CD4-positive, alpha-beta T cell (primary cell): ENCODE data around the gene C2orf72. TPM values are rescaled to one million over a fixed set of nuclear protein-coding genes. Genes with fewer than 3 reads are reported as not detected.
"Not testable (repeated sequence)": the region's sequence is repeated elsewhere in the genome, so short reads cannot be mapped to it uniquely, and the experiment has no call there.

Source experiments
- ATAC-seq: fragments of 200-7000 bp; cut with Tn5 transposase; one replicate; pipeline ENCODE4 v1.10.0; 2022; ENCODE audit warnings: mild to moderate bottlenecking; ENCODE audit not compliant: poor library complexity
- CTCF ChIA-PET: fragments of 350-600 bp; sonication (Branson Sonifier 250); formaldehyde crosslinking; loops from one replicate; lab custom pipeline; 2021; ENCODE audit warnings: antibody characterized with exemption, inconsistent platforms; lab: Charles Lee
- POLR2A ChIA-PET: fragments of 350-600 bp; sonication (Branson Sonifier 250); formaldehyde crosslinking; loops from one replicate; lab custom pipeline; 2021; ENCODE audit warnings: antibody characterized with exemption, inconsistent platforms; lab: Charles Lee
- DNase-seq, 14 experiments: peaks; one replicate each; pipeline ENCODE4 v3.0.0-alpha.2; 2013 to 2020; ENCODE audit warnings: mixed read lengths in 2 of 14
- H3K27ac ChIP-seq, 2 donors: one replicate each; pipeline versions ENCODE4 v1.5.1 to v1.7.0; 2013; ENCODE audit warnings: low read length in 2 of 2, low read depth in 1 of 2, mild to moderate bottlenecking in 1 of 2
- H3K27me3 ChIP-seq, 2 experiments: 1 replicate in 1 of 2; 2 replicates in 1 of 2; pipeline versions ENCODE4 v1.6.1 to v1.7.0; 2013; ENCODE audit warnings: low read length in 2 of 2, control low read depth in 1 of 2, mild to moderate bottlenecking in 1 of 2, moderate library complexity in 1 of 2; ENCODE audit not compliant: insufficient read depth in 2 of 2, control insufficient read depth in 1 of 2
- H3K36me3 ChIP-seq: one replicate; pipeline ENCODE4 v1.6.1; 2013; ENCODE audit warnings: low read length, control low read depth; ENCODE audit not compliant: insufficient read depth
- H3K4me1 ChIP-seq: one replicate; pipeline ENCODE4 v1.6.1; 2013; ENCODE audit warnings: low read length, control low read depth; ENCODE audit not compliant: insufficient read depth
- H3K4me3 ChIP-seq: one replicate; pipeline ENCODE4 v1.5.1; 2013; ENCODE audit warnings: mild to moderate bottlenecking, low read length, moderate library complexity
- H3K9me3 ChIP-seq, 2 experiments: 1 replicate in 1 of 2; 2 replicates in 1 of 2; pipeline versions ENCODE4 v1.6.1 to v1.7.0; 2013; ENCODE audit warnings: low read length in 2 of 2, mild to moderate bottlenecking in 2 of 2, control low read depth in 1 of 2, moderate library complexity in 1 of 2; ENCODE audit not compliant: control insufficient read depth in 1 of 2, insufficient read depth in 1 of 2
- H3K27ac Mint-ChIP-seq: one replicate; pipeline ENCODE4 v1.8.0; 2020; ENCODE audit warnings: mixed read lengths
- H3K27me3 Mint-ChIP-seq: one replicate; pipeline ENCODE4 v1.8.0; 2021; ENCODE audit warnings: mixed read lengths
- H3K36me3 Mint-ChIP-seq: one replicate; pipeline ENCODE4 v1.8.0; 2021; ENCODE audit warnings: low read depth, mixed read lengths
- H3K4me1 Mint-ChIP-seq: one replicate; pipeline ENCODE4 v1.8.0; 2021; ENCODE audit warnings: low read depth, mixed read lengths
- H3K4me3 Mint-ChIP-seq: one replicate; pipeline ENCODE4 v1.8.0; 2020; ENCODE audit warnings: mild to moderate bottlenecking, mixed read lengths
- H3K9me3 Mint-ChIP-seq: one replicate; pipeline ENCODE4 v1.8.0; 2020; ENCODE audit warnings: mixed read lengths
- CTCF ChIP-seq: fragments of 200-600 bp; IDR thresholded peaks from one replicate; pipeline ENCODE4 v1.8.0; 2022; ENCODE audit warnings: antibody characterized with exemption, mild to moderate bottlenecking
- intact Hi-C, 2 experiments: fragments of 100-400 bp; cut with DNase I in 1 of 2; cut with micrococcal nuclease in 1 of 2; formaldehyde crosslinking; loops; one replicate each; pipeline versions ENCODE4 v1.15.1 to v1.9.0; 2023 to 2025; cut with DNase I, micrococcal nuclease
- total RNA-seq, 174 experiments: library from RNA in 2 of 174; stranded (reverse) in 2 of 174; gene quantifications; one replicate each; pipeline ENCODE4 v1.2.3 and lab custom pipeline; 2021 to 2026

Gene C2orf72
- total RNA-seq, 2 experiments from 2014 or later: not detected

DNA sequence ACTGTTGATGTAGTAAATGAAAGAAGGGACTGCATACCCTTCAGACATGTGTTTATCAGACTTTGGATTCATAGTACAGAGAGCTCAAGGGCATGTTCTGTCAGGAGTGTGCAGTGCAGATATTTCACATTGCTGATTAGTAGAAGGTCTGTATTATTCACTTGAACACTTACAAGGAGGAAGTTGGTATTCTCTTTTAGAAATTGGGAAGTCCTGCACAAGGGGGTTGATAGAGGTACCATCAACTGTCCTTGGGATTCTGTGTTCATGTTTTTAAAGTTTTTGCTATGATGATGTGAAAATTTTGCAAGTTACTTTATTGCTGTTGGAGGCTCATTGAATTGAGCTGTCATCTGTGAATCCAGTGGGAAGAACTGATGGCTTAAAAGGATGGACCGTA, 26.0 kb downstream of the C2orf72 start:
- Histone ChIP-seq H3K9me3 (no peaks in the 10 kb centered on the region), H3K36me3 (peaks cover 58% of the 10 kb centered on the region), H3K4me1 (peaks cover 3% of the 10 kb centered on the region), H3K4me3 (no peak overlapping the region), H3K27me3 (no peaks in the 10 kb centered on the region), H3K27ac (no peak overlapping the region)
- Mint-ChIP-seq H3K27ac (no peak overlapping the region), H3K4me3 (no peak overlapping the region), H3K9me3 (no peaks in the 10 kb centered on the region), H3K36me3 (peaks cover 70% of the 10 kb centered on the region), H3K4me1 (peaks cover 22% of the 10 kb centered on the region), H3K27me3 (no peaks in the 10 kb centered on the region)
- ChIA-PET POLR2A (no interaction called here), CTCF (interaction anchor here (0.8 to 1.2 kb wide), 2 partner anchors 13 to 388 kb away, joined by 3 to 4 read pairs; no protein-coding TSS in a partner anchor)
- TF ChIP-seq CTCF: no peak
- no peak for DNase-seq
- ATAC-seq: no peak
- intact Hi-C loops: no loop called here

- no peaks in the 10 kb centered on the region for H3K9me3 ChIP-seq
- Mint-ChIP-seq H3K4me1 (no peaks in the 10 kb centered on the region), H3K36me3 (peaks cover 87% of the 10 kb centered on the region), H3K9me3 (no peaks in the 10 kb centered on the region), H3K27me3 (no peaks in the 10 kb centered on the region), H3K27ac (no peak overlapping the region), H3K4me3 (no peak overlapping the region)
- TF ChIP-seq CTCF: no peak
- no peak for ATAC-seq
- H3K4me1 ChIP-seq: no peaks in the 10 kb centered on the region
- DNase-seq: no peak
- POLR2A ChIA-PET: no interaction called here
- no peak overlapping the region for H3K27ac ChIP-seq
- H3K27me3 ChIP-seq: no peaks in the 10 kb centered on the region
- no peak overlapping the region for H3K4me3 ChIP-seq
- intact Hi-C loops: no loop called here
- H3K36me3 ChIP-seq: peaks cover 81% of the 10 kb centered on the region
- CTCF ChIA-PET: no interaction called here
Measured at GRCh38 chr2:231065966-231066365, 28.6 kb downstream of the C2orf72 start.

DNA sequence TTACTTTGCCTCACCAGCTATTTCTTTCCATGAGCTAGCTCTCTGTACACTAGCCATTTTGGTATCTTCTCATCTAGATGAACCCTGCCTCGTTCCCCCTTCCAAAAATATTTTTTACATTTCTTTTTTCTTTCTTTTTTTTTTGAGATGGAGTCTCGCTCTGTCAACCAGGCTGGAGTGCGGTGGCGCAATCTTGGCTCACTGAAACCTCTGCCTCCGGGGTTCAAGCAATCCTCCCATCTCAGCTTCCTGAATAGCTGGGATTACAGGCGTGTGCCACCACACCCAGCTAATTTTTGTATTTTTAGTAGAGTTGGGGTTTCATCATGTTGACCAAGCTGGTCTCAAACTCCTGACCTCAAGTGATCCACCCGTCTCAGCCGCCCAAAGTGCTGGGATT, 30.2 kb downstream of the C2orf72 start:
- POLR2A ChIA-PET: not testable (repeated sequence)

More for the DNA sequence above, 30.2 kb downstream of the C2orf72 start:
- H3K27me3 Mint-ChIP-seq, H3K4me1 Mint-ChIP-seq, H3K4me1 ChIP-seq, H3K27me3 ChIP-seq, ATAC-seq, intact Hi-C loops, H3K9me3 ChIP-seq, H3K27ac ChIP-seq, H3K27ac Mint-ChIP-seq, DNase-seq, H3K9me3 Mint-ChIP-seq, H3K4me3 Mint-ChIP-seq, H3K4me3 ChIP-seq: not testable (repeated sequence)
- H3K36me3 Mint-ChIP-seq: peaks cover 88% of the 10 kb centered on the region
- peaks cover 85% of the 10 kb centered on the region for H3K36me3 ChIP-seq
- CTCF ChIA-PET: interaction anchor here (1.0 to 1.3 kb wide), 2 partner anchors 10 to 15 kb away, joined by 4 to 6 read pairs; partner anchors contain the start of gene PSMD1
